Left lung (tissue), 10 donors: ENCODE results near the gene PORCN. TPM values are rescaled to one million over a fixed set of nuclear protein-coding genes. Genes with fewer than 3 reads are reported as not detected.

ENCODE experiments used
- ATAC-seq: fragments of 200-7000 bp; cut with Tn5 transposase; one replicate; pipeline ENCODE4 v1.9.1; 2020; ENCODE audit warnings: moderate library complexity
- DNase-seq, 4 donors: peaks; one replicate each; pipeline ENCODE4 v3.0.0-alpha.2; 2013 to 2020
- H3K27ac ChIP-seq, 2 donors: fragments of 200-600 bp; sonication (generic) in 1 of 2; one replicate each; pipeline versions ENCODE4 v1.5.0 to v1.8.0; 2020 to 2021
- H3K27me3 ChIP-seq, 2 donors: fragments of 200-600 bp; sonication (generic) in 1 of 2; one replicate each; pipeline versions ENCODE4 v1.5.0 to v1.8.0; 2020 to 2021
- H3K36me3 ChIP-seq, 2 donors: fragments of 200-600 bp; sonication (generic) in 1 of 2; one replicate each; pipeline versions ENCODE4 v1.5.0 to v1.8.0; 2020 to 2021
- H3K4me1 ChIP-seq, 2 donors: fragments of 200-600 bp; one replicate each; pipeline ENCODE4 v1.8.0; 2021
- H3K4me3 ChIP-seq, 2 donors: fragments of 200-600 bp; sonication (generic) in 1 of 2; one replicate each; pipeline versions ENCODE4 v1.5.0 to v1.8.0; 2020 to 2021; ENCODE audit warnings: mild to moderate bottlenecking in 1 of 2
- H3K9me3 ChIP-seq, 2 donors: fragments of 200-600 bp; sonication (generic) in 1 of 2; one replicate each; pipeline versions ENCODE4 v1.5.0 to v1.8.0; 2020 to 2021
- intact Hi-C, 2 donors: fragments of 100-400 bp; cut with DNase I; formaldehyde crosslinking; loops; one replicate each; pipeline versions ENCODE4 v1.11.2 to v1.14.2; 2022
- polyA plus RNA-seq, 6 donors: library from polyadenylated mRNA; unstranded; fragments of 120-200 nt; gene quantifications; one replicate each; pipeline ENCODE4 v1.2.1, GENCODE V29; 2013; ENCODE audit not compliant: insufficient read length in 6 of 6
- total RNA-seq, 2 donors: library from RNA; stranded (reverse); fragmentation: NEBNext Ultra II Directional; extraction: Animal tissue kit (Norgen Biotek cat#: 25700); gene quantifications; one replicate each; pipeline ENCODE4 v1.2.1, GENCODE V29; 2021
- TF ChIP-seq, protein P1 (sequence below), 2 donors: fragments of 200-600 bp; sonication (generic) in 1 of 2; IDR thresholded peaks; one replicate each; pipeline versions ENCODE4 v1.5.0 to v1.8.0; 2021; ENCODE audit warnings: antibody characterized with exemption in 2 of 2
- donor health status: DM: no; HTN: yes; CAD: no.
- donor health status: DM: no; HTN: no; CAD: no.

Gene PORCN
- total and polyA plus RNA-seq, 8 donors, result 6.7 to 12.2 (median 8.7) TPM

DNA sequence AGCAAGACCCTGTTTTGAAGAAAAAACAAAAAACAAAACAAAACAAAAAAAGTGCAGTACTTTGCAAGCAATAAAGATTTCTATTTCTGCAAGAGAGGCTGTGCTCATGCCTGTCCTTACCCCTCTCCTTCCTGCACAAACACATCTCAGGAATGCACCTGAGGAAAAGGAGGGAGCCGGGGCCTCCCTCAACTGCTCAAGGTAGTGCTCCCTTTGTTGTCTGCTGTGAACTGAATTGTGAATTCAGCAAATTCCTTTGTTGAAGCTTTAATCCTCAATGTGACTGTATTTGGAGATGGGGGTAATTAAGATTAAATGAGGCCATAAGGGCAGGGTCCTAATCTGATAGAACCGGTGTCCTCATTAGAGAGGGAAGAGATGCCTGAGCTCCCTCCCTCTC, 18.9 kb upstream of the PORCN start:
- H3K27me3 ChIP-seq, result no peaks in the 10 kb centered on the region
- no peak overlapping the region for H3K27ac ChIP-seq
- DNase-seq (no peak), ATAC-seq (no peak)
- TF ChIP-seq, protein P1, sequence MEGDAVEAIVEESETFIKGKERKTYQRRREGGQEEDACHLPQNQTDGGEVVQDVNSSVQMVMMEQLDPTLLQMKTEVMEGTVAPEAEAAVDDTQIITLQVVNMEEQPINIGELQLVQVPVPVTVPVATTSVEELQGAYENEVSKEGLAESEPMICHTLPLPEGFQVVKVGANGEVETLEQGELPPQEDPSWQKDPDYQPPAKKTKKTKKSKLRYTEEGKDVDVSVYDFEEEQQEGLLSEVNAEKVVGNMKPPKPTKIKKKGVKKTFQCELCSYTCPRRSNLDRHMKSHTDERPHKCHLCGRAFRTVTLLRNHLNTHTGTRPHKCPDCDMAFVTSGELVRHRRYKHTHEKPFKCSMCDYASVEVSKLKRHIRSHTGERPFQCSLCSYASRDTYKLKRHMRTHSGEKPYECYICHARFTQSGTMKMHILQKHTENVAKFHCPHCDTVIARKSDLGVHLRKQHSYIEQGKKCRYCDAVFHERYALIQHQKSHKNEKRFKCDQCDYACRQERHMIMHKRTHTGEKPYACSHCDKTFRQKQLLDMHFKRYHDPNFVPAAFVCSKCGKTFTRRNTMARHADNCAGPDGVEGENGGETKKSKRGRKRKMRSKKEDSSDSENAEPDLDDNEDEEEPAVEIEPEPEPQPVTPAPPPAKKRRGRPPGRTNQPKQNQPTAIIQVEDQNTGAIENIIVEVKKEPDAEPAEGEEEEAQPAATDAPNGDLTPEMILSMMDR (IDR thresholded peaks at IDR 0.05), result no peak
- no peaks in the 10 kb centered on the region for H3K9me3 ChIP-seq
- H3K4me3 ChIP-seq, result no peak overlapping the region
- intact Hi-C loops, result no loop called here
- H3K36me3 ChIP-seq, result peaks cover 0 to 6% of the 10 kb centered on the region in 2 donors
- no peaks in the 10 kb centered on the region for H3K4me1 ChIP-seq

- intact Hi-C loops, result no loop called here
- no peak for ATAC-seq
- no peaks in the 10 kb centered on the region for H3K27me3 ChIP-seq
Measured at GRCh38 chrX:48490661-48491060, 18.1 kb upstream of the PORCN start.

DNA sequence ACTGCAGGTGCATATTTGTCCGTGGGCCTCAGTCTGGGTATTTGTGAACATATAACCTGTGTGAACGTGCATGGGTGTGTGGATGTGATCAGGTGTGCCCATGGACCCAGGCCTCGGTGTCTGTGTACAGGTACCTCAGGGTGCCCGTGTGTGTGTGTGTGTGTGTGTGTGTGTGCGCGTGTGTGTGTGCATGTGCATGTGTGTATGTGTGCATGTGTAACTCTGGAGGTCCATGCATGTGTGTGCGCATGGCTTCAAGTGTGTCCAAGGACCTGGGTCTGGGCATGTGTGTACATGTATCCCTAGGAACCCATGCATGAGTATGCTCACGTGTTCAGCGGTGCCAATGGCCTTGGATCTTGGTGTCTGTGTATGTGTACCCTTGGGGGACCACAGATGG, 17.0 kb upstream of the PORCN start:
- intact Hi-C loops, result no loop called here
- H3K4me3 ChIP-seq, result no peak overlapping the region
- no peak overlapping the region for H3K27ac ChIP-seq
- ATAC-seq (no peak), DNase-seq (no peak)
- TF ChIP-seq, protein P1 (IDR thresholded peaks at IDR 0.05), result no peak
- H3K36me3 ChIP-seq, result no peaks in the 10 kb centered on the region
- no peaks in the 10 kb centered on the region for H3K9me3 ChIP-seq
- H3K4me1 ChIP-seq, result no peaks in the 10 kb centered on the region
- H3K27me3 ChIP-seq, result no peaks in the 10 kb centered on the region

More at GRCh38 chrX:48490661-48491060, 18.1 kb upstream of the PORCN start:
- Histone ChIP-seq H3K36me3 (peaks cover 0 to 5% of the 10 kb centered on the region in 2 donors), H3K27ac (no peak overlapping the region), H3K4me3 (no peak overlapping the region), H3K4me1 (no peaks in the 10 kb centered on the region), H3K9me3 (no peaks in the 10 kb centered on the region)
- no peak for DNase-seq
- TF ChIP-seq, protein P1 (IDR thresholded peaks at IDR 0.05), result no peak

- DNase-seq, result no peak
- peak; percentile 32 for ATAC-seq
- no peaks in the 10 kb centered on the region for H3K4me1 ChIP-seq
- no peak overlapping the region for H3K4me3 ChIP-seq
- intact Hi-C loops, result no loop called here
- TF ChIP-seq, protein P1 (IDR thresholded peaks at IDR 0.05), result no peak
- H3K27ac ChIP-seq, result no peak overlapping the region
- no peaks in the 10 kb centered on the region for H3K27me3 ChIP-seq
- no peaks in the 10 kb centered on the region for H3K9me3 ChIP-seq
- no peaks in the 10 kb centered on the region for H3K36me3 ChIP-seq
Measured at GRCh38 chrX:48492293-48492910, 16.4 kb upstream of the PORCN start.

- DNase-seq (peak in 1 of 4 donors; percentile 21), ATAC-seq (peak; percentile 56)
- Histone ChIP-seq H3K4me3 (no peak overlapping the region), H3K4me1 (no peaks in the 10 kb centered on the region), H3K36me3 (no peaks in the 10 kb centered on the region), H3K27me3 (no peaks in the 10 kb centered on the region), H3K27ac (no peak overlapping the region), H3K9me3 (no peaks in the 10 kb centered on the region)
- TF ChIP-seq, protein P1 (IDR thresholded peaks at IDR 0.05), result peak in 1 of 2 donors; percentile 11
- intact Hi-C loops, result no loop called here
Measured at GRCh38 chrX:48493890-48494364, 14.9 kb upstream of the PORCN start.
